GM21786 (cell line): ENCODE measurements around the gene CXXC1.
"Not testable (repeated sequence)": the region's sequence is repeated elsewhere in the genome, so short reads cannot be mapped to it uniquely, and the experiment has no call there.

Experiments
- ATAC-seq: cut with Tn5 transposase; IDR thresholded peaks from one replicate; pipeline ENCODE4 v1.9.1; 2021; ENCODE audit not compliant: unreplicated experiment

The CXXC1 gene

DNA sequence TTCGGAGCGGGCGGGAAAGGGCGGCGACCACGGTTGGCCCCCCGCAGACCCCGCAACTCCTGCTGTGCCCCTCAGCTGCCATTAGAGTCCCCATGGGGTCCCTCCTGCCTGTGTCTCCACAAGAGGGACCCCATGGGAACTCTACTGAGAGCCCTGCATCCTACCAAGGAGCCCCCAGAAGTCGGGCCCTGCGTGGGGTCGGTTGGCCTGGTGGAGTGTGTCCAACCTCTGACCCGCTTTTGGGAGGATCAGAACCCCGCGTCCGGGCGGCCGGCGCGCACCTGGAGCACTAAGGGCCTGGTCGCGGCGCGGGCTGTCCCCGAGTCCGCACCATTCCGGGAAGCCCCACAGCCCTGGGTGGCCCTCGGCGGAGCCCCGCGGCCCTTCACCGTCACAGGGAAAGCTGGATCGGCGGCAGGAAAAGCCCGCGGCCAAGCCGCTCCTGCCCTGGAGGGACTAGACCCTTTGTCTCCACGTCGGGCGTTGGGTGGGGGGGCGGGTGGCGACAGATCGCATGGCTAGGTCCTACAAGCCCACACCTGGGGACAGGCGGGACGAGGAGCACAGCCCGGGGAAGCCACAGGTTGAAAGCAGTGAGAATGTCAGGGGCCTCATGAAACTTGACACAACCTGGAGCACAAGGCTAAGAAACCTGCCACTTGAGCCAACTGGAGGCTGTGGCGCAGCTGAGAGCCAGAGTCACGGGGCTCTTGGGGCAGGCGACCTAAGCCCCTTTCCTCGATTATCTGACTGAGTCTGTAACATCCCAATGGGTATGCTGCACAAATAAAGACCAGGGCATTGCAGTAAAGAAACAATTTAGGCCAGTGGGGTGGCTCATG, 11.2 kb upstream of the CXXC1 start:
- ATAC-seq: no peak

DNA sequence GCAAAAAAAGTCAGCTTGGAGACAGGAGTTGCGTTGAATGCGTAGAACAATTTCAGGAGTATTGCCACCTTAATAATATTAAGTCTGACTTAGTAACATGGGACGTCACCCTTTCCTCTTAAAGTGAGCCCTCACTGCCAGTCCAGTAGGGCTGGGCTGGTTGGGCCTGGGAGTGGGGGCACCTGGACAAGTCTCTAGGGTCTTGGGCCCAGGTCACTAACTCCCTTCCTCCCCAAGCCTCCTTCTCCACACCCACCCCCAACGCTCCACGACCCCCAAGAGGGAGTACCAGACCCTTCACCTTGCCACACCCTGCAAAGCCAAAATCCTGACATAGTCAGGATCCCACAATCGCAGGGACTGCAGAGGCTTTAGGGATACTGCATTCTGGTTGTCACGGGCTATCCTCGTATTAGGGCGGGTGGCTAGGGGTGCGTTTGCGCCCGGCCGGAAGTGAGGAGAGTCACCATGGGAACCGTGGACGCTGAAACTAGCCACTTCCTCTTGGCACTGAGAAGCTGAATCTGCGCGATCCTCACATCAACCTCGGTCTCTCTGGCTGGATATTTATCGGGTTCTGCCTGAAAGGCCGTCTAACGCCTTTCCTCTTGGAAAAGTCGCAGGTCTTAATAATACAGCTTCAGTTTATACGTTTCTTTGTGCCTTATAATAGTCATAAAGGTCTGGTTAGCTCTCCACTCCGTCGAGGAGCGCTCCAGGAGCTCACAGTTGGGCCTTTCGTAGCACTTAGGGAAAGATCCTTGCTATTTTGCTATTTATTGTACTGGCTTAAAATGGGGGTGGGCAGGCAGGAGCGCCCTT, 10.3 kb upstream of the CXXC1 start:
- ATAC-seq: peak; percentile 100

- ATAC-seq: no peak
Observed at GRCh38 chr18:50293039-50293438, 5.5 kb upstream of the CXXC1 start.

GRCh38 chr18:50289108-50289443, 1.6 kb upstream of the CXXC1 start:
- ATAC-seq: no peak

DNA sequence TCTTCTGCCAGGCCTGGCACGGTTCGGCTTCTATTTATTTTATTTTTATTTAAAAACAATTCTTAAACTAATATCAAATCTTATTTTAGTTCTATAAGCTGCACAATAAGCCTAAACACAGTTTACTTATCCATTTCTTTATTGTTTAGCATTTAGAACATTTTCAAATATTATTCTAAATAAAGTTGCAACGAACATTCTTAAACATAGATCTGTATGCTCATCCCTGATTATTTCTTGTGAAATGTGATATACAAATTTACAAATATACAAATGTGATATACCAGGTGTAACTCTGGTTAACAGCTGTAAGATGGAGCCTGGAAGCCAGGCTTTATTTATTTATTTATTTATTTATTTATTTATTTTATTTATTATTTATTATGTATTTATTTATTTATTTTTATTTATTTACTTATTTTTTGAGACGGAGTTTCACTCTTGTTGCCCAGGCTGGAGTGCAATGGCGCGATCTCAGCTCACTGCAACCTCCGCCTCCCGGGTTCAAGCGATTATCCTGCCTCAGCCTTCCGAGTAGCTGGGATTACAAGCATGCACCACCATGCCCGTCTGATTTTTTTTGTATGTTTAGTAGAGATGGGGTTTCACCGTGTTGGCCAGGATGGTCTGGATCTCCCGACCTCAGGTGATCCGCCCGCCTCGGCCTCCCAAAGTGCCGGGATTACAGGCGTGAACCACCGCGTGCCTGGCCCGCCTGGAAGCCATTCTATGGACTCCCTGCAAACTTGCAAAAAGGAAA, 1.0 kb upstream of the CXXC1 start:
- not testable (repeated sequence) for ATAC-seq

DNA sequence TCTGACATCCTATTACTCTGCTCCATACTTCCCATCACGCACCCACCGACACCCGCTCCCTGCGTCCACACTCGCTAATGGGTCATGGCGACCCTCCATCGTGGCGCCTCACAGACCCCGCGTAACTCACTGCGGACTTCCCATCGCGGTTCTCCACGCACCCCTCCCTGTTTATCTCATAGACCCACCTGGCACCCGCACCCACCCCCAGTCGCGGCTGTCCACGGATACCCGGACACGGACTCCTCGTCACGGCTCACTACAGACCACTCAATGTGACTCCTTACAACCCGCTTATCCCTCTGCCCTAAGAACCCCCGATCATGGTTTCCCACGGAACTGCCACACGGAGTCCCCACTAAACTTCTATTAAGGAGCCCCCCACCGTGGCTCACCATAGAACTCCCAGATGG, 458 bp downstream of the CXXC1 start:
- ATAC-seq: no peak

DNA sequence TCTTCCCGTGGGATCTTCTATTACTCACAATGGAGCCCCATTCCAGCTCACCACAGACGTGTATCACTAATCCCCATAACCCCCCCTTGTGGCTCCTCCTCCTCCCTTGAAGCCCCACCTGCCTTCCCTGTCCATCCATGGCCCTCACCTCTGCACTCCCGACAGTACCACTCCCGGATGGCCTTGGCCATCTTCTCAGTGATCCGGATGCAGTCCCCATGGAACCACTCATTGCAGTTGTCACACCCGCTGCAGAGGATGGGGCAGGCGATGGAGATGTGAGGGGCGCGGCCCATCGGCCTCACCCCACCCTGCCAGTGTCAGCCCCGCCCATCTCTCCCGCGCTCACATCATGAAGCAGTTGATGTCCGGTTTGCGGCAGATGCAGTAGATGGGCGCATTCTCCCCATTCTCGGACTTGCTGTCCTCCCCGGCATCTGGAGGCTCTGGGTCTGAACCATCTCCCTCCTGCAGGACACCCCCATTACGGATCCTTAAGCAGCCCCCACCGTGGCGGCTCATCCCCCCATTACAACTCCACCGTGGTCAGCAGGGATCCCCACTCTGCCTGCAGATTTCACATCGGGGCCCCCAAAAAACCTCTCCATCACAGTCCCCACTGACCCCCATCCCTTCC, 983 bp downstream of the CXXC1 start:
- no peak for ATAC-seq

DNA sequence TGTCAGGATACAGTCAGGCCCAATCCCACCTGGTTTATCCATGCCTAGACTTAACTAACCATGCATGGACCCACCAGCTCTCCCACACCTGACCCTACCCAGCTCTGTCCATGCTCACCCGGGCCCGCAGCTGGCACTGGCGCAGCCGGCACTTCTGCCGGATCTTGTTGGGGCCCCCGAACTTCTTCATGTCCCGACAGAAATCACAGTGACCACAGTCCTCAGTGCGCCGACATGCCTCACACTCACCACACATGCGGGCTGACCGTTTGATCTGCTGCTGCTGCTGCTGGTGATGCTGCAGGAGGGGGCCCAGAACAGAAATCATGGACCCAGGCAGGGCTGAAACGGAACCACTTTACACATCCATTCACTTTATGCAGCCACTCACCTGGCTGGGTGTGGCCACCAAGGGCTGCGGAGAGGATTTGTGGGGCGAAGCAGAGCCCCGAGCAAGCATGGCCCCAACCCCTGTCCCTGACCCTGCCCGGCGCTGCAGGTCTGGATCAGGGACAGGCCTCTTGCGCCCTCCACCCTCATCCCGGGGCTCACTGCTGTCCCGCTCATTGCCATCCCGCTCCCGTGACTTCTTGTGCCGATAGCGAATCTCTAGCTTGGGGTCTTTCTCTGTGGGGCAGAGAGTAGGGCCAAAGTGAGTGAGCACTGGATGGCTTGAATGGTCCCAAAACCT, 1.7 kb downstream of the CXXC1 start:
- ATAC-seq: no peak

- no peak for ATAC-seq
Observed at GRCh38 chr18:50285071-50285470, 2.4 kb downstream of the CXXC1 start.

DNA sequence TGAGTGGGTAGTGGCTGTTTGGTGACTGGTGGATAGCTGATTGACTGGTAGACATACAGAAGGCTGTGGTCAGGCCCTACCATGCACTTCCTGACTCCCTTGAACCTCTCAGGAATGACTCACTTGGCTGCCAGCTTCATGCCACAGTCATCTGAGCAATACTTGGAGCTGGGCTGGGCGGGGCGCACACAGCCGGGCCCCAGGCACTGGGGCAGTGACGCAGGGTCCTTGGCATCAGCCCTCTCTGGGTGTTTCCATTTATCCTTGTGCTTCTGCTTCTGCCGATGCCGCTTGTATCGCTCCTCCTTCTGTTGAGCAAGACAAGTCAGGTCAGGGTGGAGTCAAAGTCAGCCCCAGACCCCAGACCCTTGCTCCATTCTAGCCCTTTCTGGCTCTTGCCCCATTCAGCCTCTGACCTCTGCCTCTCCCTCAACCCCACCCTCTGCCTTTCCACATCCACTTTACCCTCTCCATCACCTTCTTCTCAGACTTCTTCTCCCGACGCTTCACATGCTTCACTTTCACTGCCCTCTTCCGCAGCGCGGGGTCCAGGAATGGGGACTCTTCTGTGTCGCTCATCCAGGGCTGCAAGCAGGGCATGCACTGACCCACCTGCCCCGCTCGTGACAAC, 3.1 kb downstream of the CXXC1 start:
- no peak for ATAC-seq

- no peak for ATAC-seq
Observed at GRCh38 chr18:50283469-50284209, 3.9 kb downstream of the CXXC1 start.

GRCh38 chr18:50282521-50283335, 4.8 kb downstream of the CXXC1 start:
- ATAC-seq: no peak

DNA sequence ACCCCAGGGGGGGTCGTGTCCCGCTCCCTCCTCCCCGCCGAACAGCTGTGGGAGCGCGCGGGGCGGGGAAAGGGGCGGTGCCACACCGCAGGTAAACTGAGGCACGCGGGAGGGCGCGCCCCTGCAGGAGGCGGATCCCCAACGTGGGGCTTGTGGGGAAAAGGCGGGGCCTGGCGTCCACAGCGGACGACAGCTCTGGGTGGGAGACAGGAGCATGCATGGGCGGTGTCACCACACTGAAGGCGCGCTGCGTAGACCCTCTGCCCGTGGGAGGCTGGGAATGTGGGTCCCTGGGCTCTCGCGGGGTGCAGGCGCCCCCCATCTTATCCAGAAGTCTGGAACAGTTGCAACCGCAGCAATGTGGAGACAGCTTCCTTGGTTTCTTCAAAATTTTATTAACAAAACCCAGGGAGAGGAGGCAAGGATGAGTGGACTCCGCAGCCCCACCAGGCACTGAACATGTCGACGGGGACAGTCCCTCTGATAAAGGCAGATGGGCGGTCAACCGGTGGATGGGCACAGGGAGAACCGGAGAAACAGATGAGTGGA, 5.4 kb downstream of the CXXC1 start:
- no peak for ATAC-seq

DNA sequence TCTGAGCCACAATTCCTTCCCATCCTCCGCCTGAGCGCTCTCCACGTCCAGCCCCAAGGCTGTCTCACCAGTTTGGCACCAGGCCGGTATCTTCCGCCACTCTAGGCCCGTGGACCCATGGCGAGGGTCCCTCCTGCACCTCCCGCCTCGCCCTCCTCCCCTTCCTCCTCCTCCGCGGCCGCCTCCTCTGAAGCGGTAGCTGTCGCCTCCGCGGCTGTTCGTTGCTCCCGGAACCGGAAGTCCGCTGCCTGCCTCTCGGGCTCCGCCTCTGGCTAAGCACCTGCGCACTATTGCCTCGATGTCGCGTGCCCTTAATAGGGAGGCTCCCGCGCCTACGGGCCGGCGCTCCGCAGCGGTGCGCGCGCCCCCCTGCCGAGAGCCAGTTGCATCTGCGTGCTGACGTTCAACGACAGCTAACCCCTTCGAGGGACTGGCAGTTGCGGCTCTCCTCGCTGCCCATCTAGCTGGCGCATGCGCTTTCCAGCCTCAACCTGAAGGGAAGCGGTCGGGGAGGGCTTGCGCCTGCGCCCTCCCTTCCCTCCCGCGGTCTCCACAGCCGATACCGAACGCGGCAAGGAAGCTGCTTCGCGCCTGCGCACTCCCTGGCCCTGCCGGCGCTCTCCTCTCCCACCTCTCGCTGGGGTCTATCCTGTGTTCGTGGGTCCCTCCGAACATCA, 6.1 kb downstream of the CXXC1 start, which contains the start of gene MBD1:
Gene MBD1 (minus strand): TSS at position 229 of the 677 bp plus-strand sequence. CDS start 1,531 bp downstream, outside the sequence.
- ATAC-seq: peak; percentile 93

DNA sequence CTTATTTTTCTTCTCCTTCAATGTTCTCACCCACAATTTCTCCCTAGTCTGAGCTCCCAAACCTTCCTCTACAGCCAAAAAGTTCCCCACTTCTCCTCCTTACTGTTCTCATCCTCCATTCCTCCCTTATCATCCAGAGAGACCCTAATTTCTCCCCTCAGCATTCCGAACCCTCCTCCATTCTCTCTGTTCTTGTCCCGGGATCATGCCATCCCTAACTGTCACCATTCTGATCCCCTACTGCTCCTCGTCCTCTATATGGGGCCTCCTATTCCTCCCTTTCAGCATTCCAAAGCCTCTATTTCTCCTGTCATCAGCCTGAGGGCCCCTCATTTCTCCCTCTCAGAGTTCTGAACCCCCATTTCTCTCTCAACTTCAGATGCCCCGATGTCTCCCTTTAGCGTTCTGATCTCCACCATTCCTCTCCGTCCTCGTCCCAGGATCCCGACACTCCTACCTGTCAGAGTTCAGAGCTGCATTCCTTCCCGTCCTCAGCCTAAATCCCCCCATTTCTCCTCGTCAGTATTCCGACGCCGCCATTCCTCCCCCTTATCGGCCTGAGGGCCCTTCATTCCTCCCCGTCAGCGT, 6.7 kb downstream of the CXXC1 start:
- no peak for ATAC-seq

- ATAC-seq: no peak
Observed at GRCh38 chr18:50279752-50280151, 7.7 kb downstream of the CXXC1 start.

- ATAC-seq: no peak
Observed at GRCh38 chr18:50277942-50278341, 9.6 kb downstream of the CXXC1 start.
